CD14-positive monocyte (primary cell): ENCODE results near the gene PKNOX2. TPM values are rescaled to one million over a fixed set of nuclear protein-coding genes. Genes with fewer than 3 reads are reported as not detected.

Experiments
- DNase-seq, 3 donors: peaks; one replicate each; pipeline ENCODE4 v3.0.0-alpha.2; 2011 to 2022
- H2AFZ ChIP-seq: 2 replicates; pipeline ENCODE4 v1.6.0; 2012; ENCODE audit warnings: mild to moderate bottlenecking, low read depth, low read length, inconsistent platforms; ENCODE audit not compliant: insufficient read depth, poor library complexity, severe bottlenecking
- H3K27ac ChIP-seq, 2 donors: 1 replicate in 1 of 2; 2 replicates in 1 of 2; pipeline ENCODE4 v1.5.1; 2012 to 2013; ENCODE audit warnings: low read length in 2 of 2, control low read depth in 1 of 2, inconsistent platforms in 1 of 2, low read depth in 1 of 2, mild to moderate bottlenecking in 1 of 2
- H3K27me3 ChIP-seq, 2 donors: one replicate each; pipeline versions ENCODE4 v1.6.0 to v1.6.1; 2011 to 2013; ENCODE audit warnings: low read length in 2 of 2; ENCODE audit not compliant: control insufficient read depth in 2 of 2, insufficient read depth in 2 of 2
- H3K36me3 ChIP-seq, 2 donors: replicated peaks in 1 of 2; 1 replicate in 1 of 2; 2 replicates in 1 of 2; pipeline versions ENCODE4 v1.5.1 to v1.6.1; 2012 to 2013; ENCODE audit warnings: low read length in 2 of 2, control low read depth in 1 of 2, inconsistent platforms in 1 of 2, mild to moderate bottlenecking in 1 of 2; ENCODE audit not compliant: insufficient read depth in 2 of 2, control insufficient read depth in 1 of 2
- H3K4me1 ChIP-seq, 2 donors: 1 replicate in 1 of 2; 2 replicates in 1 of 2; pipeline versions ENCODE4 v1.5.1 to v1.6.1; 2012 to 2013; ENCODE audit warnings: low read length in 2 of 2, control low read depth in 1 of 2, inconsistent platforms in 1 of 2, mild to moderate bottlenecking in 1 of 2, moderate library complexity in 1 of 2; ENCODE audit not compliant: insufficient read depth in 2 of 2, control insufficient read depth in 1 of 2
- H3K4me2 ChIP-seq: replicated peaks from 2 replicates; pipeline ENCODE3; 2012; ENCODE audit warnings: low read length, moderate library complexity, mild to moderate bottlenecking; ENCODE audit not compliant: poor library complexity, severe bottlenecking; ENCODE audit errors: extremely low read depth
- H3K4me3 ChIP-seq, 3 experiments: fragments of 200-600 bp in 1 of 3; sonication (generic) in 1 of 3; replicated peaks in 1 of 3; 1 replicate in 2 of 3; 2 replicates in 1 of 3; pipeline ENCODE4 v1.5.1; 2011 to 2013; ENCODE audit warnings: low read length in 3 of 3, mild to moderate bottlenecking in 3 of 3, control low read depth in 2 of 3, low read depth in 2 of 3, inconsistent platforms in 1 of 3, moderate library complexity in 1 of 3
- H3K79me2 ChIP-seq: 2 replicates; pipeline ENCODE4 v1.6.0; 2012; ENCODE audit warnings: mild to moderate bottlenecking, control low read depth, inconsistent platforms, low read length, moderate library complexity; ENCODE audit not compliant: insufficient read depth
- H3K9ac ChIP-seq: 2 replicates; pipeline ENCODE4 v1.6.0; 2017; ENCODE audit warnings: low read length, mild to moderate bottlenecking; ENCODE audit not compliant: insufficient read depth, poor library complexity, severe bottlenecking
- H3K9me3 ChIP-seq, 2 donors: replicated peaks in 1 of 2; 1 replicate in 1 of 2; 2 replicates in 1 of 2; pipeline versions ENCODE4 v1.5.1 to v1.6.1; 2012 to 2013; ENCODE audit warnings: low read length in 2 of 2, control low read depth in 1 of 2; ENCODE audit not compliant: control insufficient read depth in 1 of 2, insufficient read depth in 1 of 2
- H4K20me1 ChIP-seq: 2 replicates; pipeline ENCODE4 v1.6.0; 2012; ENCODE audit warnings: mild to moderate bottlenecking, low read length, control low read depth, moderate library complexity; ENCODE audit not compliant: insufficient read depth
- H3K27ac Mint-ChIP-seq, 7 donors: one replicate each; pipeline ENCODE4 v1.8.0; 2020; ENCODE audit warnings: mild to moderate bottlenecking in 7 of 7, mixed read lengths in 7 of 7, moderate library complexity in 6 of 7, inconsistent platforms in 2 of 7
- H3K27me3 Mint-ChIP-seq, 3 donors: one replicate each; pipeline ENCODE4 v1.8.0; 2021 to 2022; ENCODE audit warnings: low read depth in 3 of 3, mild to moderate bottlenecking in 3 of 3, mixed read lengths in 3 of 3, moderate library complexity in 3 of 3, inconsistent platforms in 1 of 3
- H3K36me3 Mint-ChIP-seq, 2 donors: one replicate each; pipeline ENCODE4 v1.8.0; 2020; ENCODE audit warnings: mixed read lengths in 2 of 2, inconsistent platforms in 1 of 2, mild to moderate bottlenecking in 1 of 2
- H3K4me1 Mint-ChIP-seq: one replicate; pipeline ENCODE4 v1.8.0; 2020; ENCODE audit warnings: mild to moderate bottlenecking, mixed read lengths
- H3K4me3 Mint-ChIP-seq, 2 donors: one replicate each; pipeline ENCODE4 v1.8.0; 2020; ENCODE audit warnings: mild to moderate bottlenecking in 2 of 2, mixed read lengths in 2 of 2, moderate library complexity in 1 of 2
- H3K9me3 Mint-ChIP-seq, 7 donors: one replicate each; pipeline ENCODE4 v1.8.0; 2020 to 2022; ENCODE audit warnings: mixed read lengths in 7 of 7, mild to moderate bottlenecking in 6 of 7, moderate library complexity in 6 of 7, inconsistent platforms in 2 of 7
- WGBS: methylation state at CpG from one replicate; pipeline ENCODE4 v1.1.5; 2013; ENCODE audit warnings: missing lambda C conversion rate; ENCODE audit not compliant: insufficient coverage; 5-methylcytosine and 5-hydroxymethylcytosine counted together
- intact Hi-C, 2 donors: fragments of 100-400 bp; cut with micrococcal nuclease; formaldehyde crosslinking; loops; one replicate each; pipeline versions ENCODE4 v1.15.0 to v1.15.1; 2023
- polyA plus RNA-seq, 3 donors: library from polyadenylated mRNA; depleted of rRNA in 1 of 3; unstranded in 2 of 3; stranded (reverse) in 1 of 3; fragments of 300-500 nt in 2 of 3; fragments of >200 nt in 1 of 3; fragmentation: Illumina TruSeq in 2 of 3; gene quantifications; 1 replicate in 2 of 3; 2 replicates in 1 of 3; pipeline ENCODE4 v1.2.3, GENCODE V29; 2012 to 2021
- TF ChIP-seq, protein P1 (sequence below): fragments of 200-600 bp; IDR thresholded peaks from one replicate; pipeline ENCODE4 v1.8.0; 2022; ENCODE audit warnings: antibody characterized with exemption, mild to moderate bottlenecking

The PKNOX2 gene
- polyA plus RNA-seq, 3 donors = not detected

DNA sequence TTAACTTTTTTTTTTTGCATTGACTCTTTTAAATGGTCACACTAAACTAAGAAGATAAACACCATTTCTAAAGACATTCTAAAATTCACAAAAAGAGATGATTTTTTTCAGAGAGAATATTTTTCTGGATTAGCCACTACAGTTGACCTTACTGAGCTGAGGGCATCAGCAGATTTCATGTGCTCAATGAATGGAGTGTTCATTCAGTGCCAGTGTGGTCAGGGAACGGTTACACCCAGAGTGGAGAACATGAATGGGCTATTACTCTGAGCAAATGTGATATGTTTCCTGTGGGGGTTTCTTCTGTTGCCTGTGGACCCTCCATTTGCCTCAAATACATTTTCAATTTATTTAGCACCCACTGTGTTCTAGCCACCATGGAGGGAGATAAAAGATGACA is 19.1 kb downstream of the PKNOX2 start:
- Histone ChIP-seq H3K4me3 (no peak overlapping the region), H3K4me1 (no peaks in the 10 kb centered on the region), H3K9ac (no peak overlapping the region), H2AFZ (no peak overlapping the region), H4K20me1 (no peaks in the 10 kb centered on the region), H3K27me3 (peaks cover 3 to 10% of the 10 kb centered on the region in 2 donors), H3K9me3 (no peaks in the 10 kb centered on the region), H3K36me3 (no peaks in the 10 kb centered on the region), H3K27ac (no peak overlapping the region), H3K79me2 (no peaks in the 10 kb centered on the region), H3K4me2 (no peak overlapping the region)
- Mint-ChIP-seq H3K9me3 (peaks cover 0 to 10% (median 2%) of the 10 kb centered on the region in 7 donors), H3K36me3 (no peaks in the 10 kb centered on the region), H3K4me3 (no peak overlapping the region), H3K27me3 (peaks cover 10 to 29% (median 13%) of the 10 kb centered on the region in 3 donors), H3K27ac (no peak overlapping the region), H3K4me1 (no peaks in the 10 kb centered on the region)
- TF ChIP-seq, protein P1, sequence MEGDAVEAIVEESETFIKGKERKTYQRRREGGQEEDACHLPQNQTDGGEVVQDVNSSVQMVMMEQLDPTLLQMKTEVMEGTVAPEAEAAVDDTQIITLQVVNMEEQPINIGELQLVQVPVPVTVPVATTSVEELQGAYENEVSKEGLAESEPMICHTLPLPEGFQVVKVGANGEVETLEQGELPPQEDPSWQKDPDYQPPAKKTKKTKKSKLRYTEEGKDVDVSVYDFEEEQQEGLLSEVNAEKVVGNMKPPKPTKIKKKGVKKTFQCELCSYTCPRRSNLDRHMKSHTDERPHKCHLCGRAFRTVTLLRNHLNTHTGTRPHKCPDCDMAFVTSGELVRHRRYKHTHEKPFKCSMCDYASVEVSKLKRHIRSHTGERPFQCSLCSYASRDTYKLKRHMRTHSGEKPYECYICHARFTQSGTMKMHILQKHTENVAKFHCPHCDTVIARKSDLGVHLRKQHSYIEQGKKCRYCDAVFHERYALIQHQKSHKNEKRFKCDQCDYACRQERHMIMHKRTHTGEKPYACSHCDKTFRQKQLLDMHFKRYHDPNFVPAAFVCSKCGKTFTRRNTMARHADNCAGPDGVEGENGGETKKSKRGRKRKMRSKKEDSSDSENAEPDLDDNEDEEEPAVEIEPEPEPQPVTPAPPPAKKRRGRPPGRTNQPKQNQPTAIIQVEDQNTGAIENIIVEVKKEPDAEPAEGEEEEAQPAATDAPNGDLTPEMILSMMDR = no peak
- intact Hi-C loops = no loop called here
- no peak for DNase-seq
- WGBS = 60% methylated on average over 1 of the region's 1 CpG

DNA sequence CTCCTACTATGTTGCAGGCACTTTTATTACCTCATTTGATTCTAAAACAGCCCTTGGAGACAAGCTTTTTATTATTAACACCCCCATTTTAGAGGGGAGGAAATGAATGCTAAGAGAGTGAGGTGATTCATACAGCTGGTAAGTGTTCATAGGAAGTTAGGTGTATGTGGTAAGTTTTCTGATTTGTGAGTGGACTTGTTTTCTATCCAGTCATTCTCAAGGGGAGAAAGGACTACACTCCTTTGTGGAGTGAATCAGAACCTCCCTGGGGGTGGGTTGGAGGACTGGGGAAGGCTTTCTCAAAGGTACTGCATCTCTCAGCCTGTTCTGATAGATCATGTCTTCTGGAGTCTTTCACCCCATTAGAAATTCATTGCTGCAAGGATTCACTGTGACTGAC is 23.5 kb downstream of the PKNOX2 start:
- intact Hi-C loops = no loop called here
- Mint-ChIP-seq H3K9me3 (peaks cover 0 to 13% (median 4%) of the 10 kb centered on the region in 7 donors), H3K27me3 (peaks cover 27 to 53% (median 32%) of the 10 kb centered on the region in 3 donors), H3K27ac (no peak overlapping the region), H3K36me3 (no peaks in the 10 kb centered on the region), H3K4me1 (no peaks in the 10 kb centered on the region), H3K4me3 (no peak overlapping the region)
- TF ChIP-seq, protein P1 = no peak
- H4K20me1 ChIP-seq = no peaks in the 10 kb centered on the region
- no peak overlapping the region for H3K9ac ChIP-seq
- H3K4me3 ChIP-seq = no peak overlapping the region
- DNase-seq = no peak
- no peaks in the 10 kb centered on the region for H3K4me1 ChIP-seq
- H3K79me2 ChIP-seq = no peaks in the 10 kb centered on the region
- no peaks in the 10 kb centered on the region for H3K9me3 ChIP-seq
- H3K4me2 ChIP-seq = no peak overlapping the region
- H3K27ac ChIP-seq = no peak overlapping the region
- H3K36me3 ChIP-seq = no peaks in the 10 kb centered on the region
- H3K27me3 ChIP-seq = peaks cover 10 to 21% of the 10 kb centered on the region in 2 donors
- H2AFZ ChIP-seq = no peak overlapping the region
